ENCODE measurements around the gene ERC2. TPM values are rescaled to one million over a fixed set of nuclear protein-coding genes. Genes with fewer than 3 reads are reported as not detected.

Gene ERC2
- total RNA-seq, 2 donors from 2014 or later, result 0.21 TPM; not detected in 1

DNA sequence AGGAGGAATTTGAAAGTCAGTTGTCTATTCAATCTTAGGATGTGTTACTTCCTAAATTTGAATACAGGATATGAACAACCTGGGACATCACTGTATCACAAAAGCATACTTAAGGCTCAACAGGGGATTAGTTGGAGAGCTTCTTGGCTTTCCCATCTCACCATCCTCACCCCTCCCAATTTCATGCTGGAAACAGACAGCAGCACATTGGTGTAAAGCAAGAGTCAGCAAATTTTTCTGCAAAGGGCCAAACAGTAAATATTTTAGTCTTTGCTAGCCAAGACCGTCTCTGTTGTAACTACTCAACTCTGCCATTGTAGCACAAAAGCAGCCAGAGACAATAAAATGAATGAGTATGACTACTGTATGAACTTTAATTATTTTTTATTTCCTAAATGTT, 94.9 kb downstream of the ERC2 start:
- DNase-seq (no peak), ATAC-seq (no peak)
- Mint-ChIP-seq H3K4me1 (no peaks in the 10 kb centered on the region), H3K36me3 (ENCODE audit: low read depth) (no peaks in the 10 kb centered on the region), H3K27ac (no peak overlapping the region), H3K27me3 (no peaks in the 10 kb centered on the region), H3K4me3 (no peak overlapping the region)
- H3K9me3 ChIP-seq (ENCODE audit: control insufficient read depth, low read length, poor library complexity, severe bottlenecking), result no peaks in the 10 kb centered on the region

DNA sequence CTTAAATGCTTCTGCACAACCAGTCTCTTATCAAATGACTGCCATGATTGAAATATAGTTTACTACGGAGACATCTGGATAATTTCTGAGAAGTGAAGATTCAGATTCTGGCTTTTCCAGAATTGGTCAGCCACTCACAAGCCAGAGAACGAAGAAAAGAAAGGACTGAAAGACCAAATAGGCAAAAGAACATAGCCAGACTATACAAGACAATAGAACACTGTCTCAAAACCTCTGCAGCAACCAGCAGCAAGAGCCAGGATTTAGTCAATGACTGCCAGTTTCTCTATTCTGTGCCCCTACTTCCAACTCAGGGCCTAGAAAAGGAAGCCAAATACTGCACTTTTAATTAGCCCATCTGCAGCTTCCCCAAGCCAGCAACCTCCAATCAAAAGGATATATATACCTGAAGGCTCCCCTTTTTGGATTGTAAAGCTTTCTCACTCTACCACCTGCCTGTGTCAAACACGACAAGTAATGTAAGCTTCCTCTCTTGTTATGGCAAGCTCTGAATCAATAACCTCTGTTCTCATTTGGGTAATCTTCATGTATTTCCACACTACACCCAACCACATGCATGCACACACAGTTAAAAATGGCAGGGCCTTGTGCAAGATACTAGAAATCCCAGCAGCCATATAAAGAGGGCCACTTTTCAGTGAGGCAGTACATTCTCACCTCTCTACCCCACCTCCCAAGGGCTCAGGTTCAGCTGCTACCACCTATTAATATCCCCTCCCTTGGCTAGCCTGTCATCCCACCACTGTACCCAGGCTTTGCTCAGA, 97.1 kb downstream of the ERC2 start:
- Mint-ChIP-seq H3K4me1 (no peaks in the 10 kb centered on the region), H3K4me3 (no peak overlapping the region), H3K27ac (no peak overlapping the region), H3K27me3 (peaks cover 10% of the 10 kb centered on the region), H3K36me3 (ENCODE audit: low read depth) (no peaks in the 10 kb centered on the region)
- no peaks in the 10 kb centered on the region for H3K9me3 ChIP-seq (ENCODE audit: control insufficient read depth, low read length, poor library complexity, severe bottlenecking)
- ATAC-seq (no peak), DNase-seq (no peak)

DNA sequence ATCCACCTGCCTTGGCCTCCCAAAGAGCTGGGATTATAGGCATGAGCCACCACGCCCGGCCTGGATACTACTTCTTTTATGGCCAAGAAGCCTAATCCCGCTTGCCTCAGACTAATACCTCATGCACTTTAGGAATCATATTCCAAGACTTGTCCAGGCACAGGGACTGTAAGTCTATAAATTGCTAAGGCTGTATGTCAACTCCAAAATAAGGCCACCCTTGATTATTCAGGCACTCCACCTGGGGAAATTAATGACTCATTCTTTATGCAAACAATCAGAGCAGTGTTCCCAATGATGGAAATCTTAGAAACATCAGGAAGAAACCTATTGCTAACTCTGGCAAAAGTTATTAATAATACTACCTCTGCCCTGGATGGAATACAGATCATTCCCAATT, 98.4 kb downstream of the ERC2 start:
- peaks cover 13% of the 10 kb centered on the region for H3K27me3 Mint-ChIP-seq
- H3K4me3 Mint-ChIP-seq, result no peak overlapping the region
- H3K4me1 Mint-ChIP-seq, result peaks cover 2% of the 10 kb centered on the region
- no peak overlapping the region for H3K27ac Mint-ChIP-seq
- ATAC-seq, result no peak
- no peaks in the 10 kb centered on the region for H3K36me3 Mint-ChIP-seq (ENCODE audit: low read depth)
- no peak for DNase-seq
- H3K9me3 ChIP-seq (ENCODE audit: control insufficient read depth, low read length, poor library complexity, severe bottlenecking), result no peaks in the 10 kb centered on the region

DNA sequence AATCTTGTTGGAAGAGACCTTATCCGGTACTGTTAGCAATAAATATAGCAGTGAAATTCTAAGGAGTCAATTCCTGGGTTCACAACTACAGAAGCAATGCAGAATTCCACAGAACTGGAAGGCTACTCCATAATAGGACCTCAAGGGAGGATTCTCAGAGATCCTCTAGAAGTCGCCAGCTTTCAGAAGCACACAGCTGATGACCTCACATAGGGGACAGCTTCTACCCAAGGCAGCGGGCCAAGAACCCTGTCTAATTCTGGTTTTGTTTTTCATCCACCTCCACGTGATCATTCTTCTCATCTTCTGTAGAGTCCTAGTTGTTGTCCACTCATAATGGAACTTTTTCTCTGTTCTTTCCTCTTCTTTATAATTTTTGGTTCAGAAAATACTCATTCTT, 99.4 kb downstream of the ERC2 start:
- H3K27me3 Mint-ChIP-seq, result peaks cover 13% of the 10 kb centered on the region
- no peak for ATAC-seq
- no peak overlapping the region for H3K27ac Mint-ChIP-seq
- H3K9me3 ChIP-seq (ENCODE audit: control insufficient read depth, low read length, poor library complexity, severe bottlenecking), result no peaks in the 10 kb centered on the region
- no peaks in the 10 kb centered on the region for H3K36me3 Mint-ChIP-seq (ENCODE audit: low read depth)
- H3K4me3 Mint-ChIP-seq, result no peak overlapping the region
- no peak for DNase-seq
- peaks cover 2% of the 10 kb centered on the region for H3K4me1 Mint-ChIP-seq

DNA sequence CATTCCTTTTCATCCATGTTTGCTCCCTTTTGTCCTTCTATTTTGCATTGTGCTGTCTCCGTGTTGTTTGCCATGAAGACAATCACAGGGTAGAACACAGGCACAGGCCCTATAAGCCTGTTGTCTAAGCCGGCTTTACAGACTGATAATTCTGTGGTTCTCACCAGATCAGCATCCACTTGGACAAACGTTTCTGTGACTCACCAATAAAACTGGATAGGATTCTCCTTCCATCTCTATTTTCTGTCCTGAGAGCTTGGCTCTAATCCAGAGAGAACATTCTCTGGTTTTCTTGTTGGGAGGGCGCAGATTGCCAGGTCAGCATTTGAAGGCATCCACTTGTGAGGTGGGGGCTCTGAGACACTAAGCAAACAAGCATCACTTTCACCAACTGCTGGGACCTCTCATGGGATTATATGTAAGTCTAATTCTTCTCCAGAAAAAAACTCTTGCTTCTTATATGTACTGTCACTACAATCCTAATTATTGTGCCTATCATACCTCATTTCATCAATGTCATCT, 101.6 kb downstream of the ERC2 start:
- DNase-seq, result no peak
- no peak for ATAC-seq
- H3K9me3 ChIP-seq (ENCODE audit: control insufficient read depth, low read length, poor library complexity, severe bottlenecking), result no peaks in the 10 kb centered on the region
- peaks cover 2% of the 10 kb centered on the region for H3K4me1 Mint-ChIP-seq
- no peak overlapping the region for H3K4me3 Mint-ChIP-seq
- no peaks in the 10 kb centered on the region for H3K36me3 Mint-ChIP-seq (ENCODE audit: low read depth)
- H3K27ac Mint-ChIP-seq, result no peak overlapping the region
- H3K27me3 Mint-ChIP-seq, result peaks cover 17% of the 10 kb centered on the region

DNA sequence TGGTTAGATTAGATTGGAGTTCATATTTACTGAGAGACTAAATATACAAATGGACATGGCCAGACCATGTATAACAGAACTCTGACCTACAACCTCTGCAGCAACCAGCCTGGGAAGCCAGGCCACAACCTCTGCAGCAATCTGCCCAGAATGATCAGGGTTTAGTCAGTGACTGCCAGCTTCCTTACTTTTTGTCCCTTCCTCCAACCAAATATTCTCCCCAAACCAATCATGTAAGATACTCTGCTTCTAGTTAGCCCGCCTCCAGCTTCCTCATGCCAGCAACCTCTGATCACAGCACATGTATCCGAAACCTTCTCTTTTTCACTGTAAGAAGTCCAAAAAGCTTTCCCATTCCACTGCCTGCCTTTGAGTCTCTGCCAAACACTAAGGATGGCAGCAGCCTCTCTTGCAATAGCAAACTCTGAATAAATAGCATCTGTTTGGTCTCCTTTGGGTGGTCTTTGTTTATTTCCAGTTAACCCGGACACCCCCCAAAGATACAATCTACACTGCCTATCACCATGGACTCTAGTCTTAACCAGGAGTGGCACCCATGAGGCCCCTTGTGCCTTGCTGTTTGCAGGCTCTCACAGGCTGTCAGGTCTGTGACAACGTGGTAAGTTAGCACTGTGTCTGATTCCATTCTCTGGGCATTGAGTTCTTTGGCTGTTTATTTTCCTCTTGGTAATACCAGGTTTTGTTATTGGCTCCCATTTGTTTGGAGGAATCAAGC, 102.2 kb downstream of the ERC2 start:
- DNase-seq (no peak), ATAC-seq (no peak)
- no peak overlapping the region for H3K4me3 Mint-ChIP-seq
- no peak overlapping the region for H3K27ac Mint-ChIP-seq
- H3K27me3 Mint-ChIP-seq, result peaks cover 19% of the 10 kb centered on the region
- no peaks in the 10 kb centered on the region for H3K36me3 Mint-ChIP-seq (ENCODE audit: low read depth)
- peaks cover 2% of the 10 kb centered on the region for H3K4me1 Mint-ChIP-seq
- H3K9me3 ChIP-seq (ENCODE audit: control insufficient read depth, low read length, poor library complexity, severe bottlenecking), result no peaks in the 10 kb centered on the region

DNA sequence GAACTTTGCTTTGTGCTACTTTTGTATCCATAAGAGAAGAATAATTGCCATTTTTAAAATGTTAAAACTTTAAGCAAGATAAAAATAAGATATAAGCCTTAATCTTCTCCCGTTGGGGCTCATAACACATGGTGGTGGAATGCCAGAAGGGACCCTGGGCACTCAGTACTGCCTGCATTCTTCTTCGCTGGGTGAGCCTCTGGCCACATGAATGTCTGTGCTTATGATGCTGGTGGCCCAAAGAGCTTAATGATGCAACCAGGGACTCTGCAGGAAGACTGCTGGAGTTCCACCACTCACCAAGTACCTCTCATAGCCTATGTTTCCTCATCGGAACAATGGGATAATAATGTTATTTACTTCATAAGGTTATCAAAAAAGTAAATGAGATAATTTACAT, 103.6 kb downstream of the ERC2 start:
- no peak for DNase-seq
- Mint-ChIP-seq H3K4me3 (no peak overlapping the region), H3K36me3 (ENCODE audit: low read depth) (no peaks in the 10 kb centered on the region), H3K4me1 (peaks cover 2% of the 10 kb centered on the region), H3K27me3 (peaks cover 19% of the 10 kb centered on the region), H3K27ac (no peak overlapping the region)
- H3K9me3 ChIP-seq (ENCODE audit: control insufficient read depth, low read length, poor library complexity, severe bottlenecking), result no peaks in the 10 kb centered on the region
- ATAC-seq, result no peak

DNA sequence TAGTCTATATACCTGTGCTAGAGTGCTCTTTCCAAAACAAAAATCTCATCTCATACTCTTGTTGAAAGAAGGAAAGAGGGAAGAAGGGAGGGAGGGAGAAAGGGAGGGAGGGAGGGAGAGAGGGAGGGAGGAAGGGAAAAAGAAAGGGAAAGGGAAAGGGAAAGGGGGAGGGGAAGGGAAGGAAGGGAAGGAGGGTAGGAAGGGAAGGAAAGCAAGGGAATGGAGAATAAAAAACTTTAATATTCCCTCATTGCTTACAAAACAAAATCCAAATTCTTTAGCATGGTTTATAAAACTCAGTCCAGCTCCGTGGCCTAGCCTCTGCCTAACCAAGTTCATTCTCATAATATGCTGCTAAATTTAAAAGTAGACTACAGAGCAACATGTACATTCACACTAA, 104.5 kb downstream of the ERC2 start:
- Mint-ChIP-seq H3K4me1 (peaks cover 2% of the 10 kb centered on the region), H3K4me3 (no peak overlapping the region), H3K36me3 (ENCODE audit: low read depth) (no peaks in the 10 kb centered on the region), H3K27me3 (peaks cover 19% of the 10 kb centered on the region), H3K27ac (no peak overlapping the region)
- no peak for ATAC-seq
- no peak for DNase-seq
- H3K9me3 ChIP-seq (ENCODE audit: control insufficient read depth, low read length, poor library complexity, severe bottlenecking), result peaks cover 2% of the 10 kb centered on the region

DNA sequence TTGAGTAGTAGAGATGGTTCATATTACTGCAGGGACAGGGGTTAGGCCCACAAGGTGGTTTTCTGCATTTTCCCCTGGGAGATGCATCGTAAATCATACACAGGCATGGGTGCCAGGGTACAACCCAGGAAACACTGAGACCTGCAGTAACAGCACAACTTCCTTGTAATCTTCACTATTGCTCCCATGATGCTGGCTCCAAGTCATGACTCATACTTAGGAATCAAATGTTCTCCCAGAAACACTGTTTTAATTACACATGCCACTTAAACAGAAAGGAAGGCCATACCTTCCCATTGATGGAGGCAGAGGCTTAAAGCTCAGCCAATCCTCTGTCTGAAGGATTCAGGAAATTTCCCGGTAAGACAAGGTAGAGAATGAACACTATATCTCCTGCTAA, 106.5 kb downstream of the ERC2 start:
- Mint-ChIP-seq H3K4me1 (peaks cover 2% of the 10 kb centered on the region), H3K27ac (no peak overlapping the region)
- peaks cover 2% of the 10 kb centered on the region for H3K9me3 ChIP-seq (ENCODE audit: control insufficient read depth, low read length, poor library complexity, severe bottlenecking)

DNA sequence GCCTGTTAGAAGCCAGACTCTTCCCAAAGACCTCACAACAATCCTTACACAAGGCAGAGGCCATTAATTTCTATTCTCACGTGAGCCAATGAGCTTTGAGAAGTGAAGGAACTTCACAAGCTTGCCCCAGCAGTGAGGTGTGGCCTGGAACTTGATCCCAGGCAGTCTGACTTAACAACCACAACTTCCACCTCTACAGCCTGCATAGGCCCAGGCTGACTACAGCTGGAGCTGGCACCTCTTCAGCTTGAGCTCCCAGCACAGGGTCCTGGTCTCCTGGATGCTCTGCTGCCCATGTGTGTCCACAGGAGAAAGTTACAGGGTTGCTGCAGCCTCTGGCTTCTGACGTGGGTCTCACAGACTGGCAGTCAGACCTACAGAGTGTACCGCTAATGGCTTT, 111.0 kb downstream of the ERC2 start:
- DNase-seq (no peak), ATAC-seq (no peak)
- peaks cover 6% of the 10 kb centered on the region for H3K27me3 Mint-ChIP-seq
- H3K36me3 Mint-ChIP-seq (ENCODE audit: low read depth), result no peaks in the 10 kb centered on the region
- H3K9me3 ChIP-seq (ENCODE audit: control insufficient read depth, low read length, poor library complexity, severe bottlenecking), result peaks cover 2% of the 10 kb centered on the region
- H3K4me3 Mint-ChIP-seq, result no peak overlapping the region
- H3K4me1 Mint-ChIP-seq, result no peaks in the 10 kb centered on the region
- no peak overlapping the region for H3K27ac Mint-ChIP-seq

More for the DNA sequence above, 106.5 kb downstream of the ERC2 start:
- no peaks in the 10 kb centered on the region for H3K36me3 Mint-ChIP-seq (ENCODE audit: low read depth)
- ATAC-seq (no peak), DNase-seq (no peak)
- no peak overlapping the region for H3K4me3 Mint-ChIP-seq
- H3K27me3 Mint-ChIP-seq, result peaks cover 15% of the 10 kb centered on the region

DNA sequence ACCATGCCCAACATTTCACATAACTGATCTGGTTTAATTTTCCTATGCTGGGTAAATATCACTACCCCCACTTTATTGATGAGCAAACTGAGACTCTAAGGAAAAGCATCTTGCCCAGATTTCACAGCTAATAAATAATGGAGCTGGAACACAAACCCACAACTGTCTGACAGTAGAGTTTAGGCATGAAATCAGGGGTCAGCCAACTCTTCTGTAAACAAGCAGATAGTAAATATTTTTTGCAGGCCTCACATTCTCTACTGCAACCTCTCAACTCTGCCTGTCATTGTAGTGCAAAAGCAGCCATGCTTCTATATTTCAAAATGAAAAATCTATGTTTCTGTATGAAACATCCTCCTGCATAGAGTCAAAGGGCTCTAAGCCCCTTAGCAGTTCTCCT, 111.5 kb downstream of the ERC2 start:
- DNase-seq (no peak), ATAC-seq (no peak)
- Mint-ChIP-seq H3K27ac (no peak overlapping the region), H3K27me3 (peaks cover 3% of the 10 kb centered on the region), H3K4me3 (no peak overlapping the region), H3K4me1 (no peaks in the 10 kb centered on the region), H3K36me3 (ENCODE audit: low read depth) (no peaks in the 10 kb centered on the region)
- H3K9me3 ChIP-seq (ENCODE audit: control insufficient read depth, low read length, poor library complexity, severe bottlenecking), result peaks cover 2% of the 10 kb centered on the region

DNA sequence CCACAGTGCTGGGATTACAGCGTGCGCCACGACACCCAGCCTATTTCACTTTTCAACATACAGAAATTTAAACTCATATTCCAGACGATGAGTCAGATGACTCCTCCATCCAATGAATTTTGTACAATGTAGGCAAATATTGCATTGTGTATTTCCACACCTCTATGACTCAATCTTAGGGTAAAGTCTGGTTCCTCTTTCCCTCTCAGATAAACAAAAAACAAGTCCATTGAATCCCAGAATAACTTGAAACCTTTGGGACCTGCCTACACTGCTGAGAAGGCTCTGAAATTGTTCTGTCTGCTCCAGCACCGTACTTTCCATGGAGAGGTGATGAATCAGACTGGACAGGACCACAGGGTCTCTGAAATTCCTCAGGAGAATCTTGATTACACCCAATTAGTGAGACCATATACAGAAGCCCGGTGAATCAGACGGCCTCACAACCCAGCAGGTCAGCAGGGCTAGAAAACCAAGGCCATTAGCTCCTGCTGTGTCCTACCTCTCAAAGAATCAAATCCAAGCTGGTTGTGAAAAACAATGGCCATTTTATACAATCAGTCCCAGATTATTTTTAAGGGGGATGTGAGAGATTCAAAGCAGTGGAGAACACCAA, 112.6 kb downstream of the ERC2 start:
- H3K9me3 ChIP-seq (ENCODE audit: control insufficient read depth, low read length, poor library complexity, severe bottlenecking), result peaks cover 2% of the 10 kb centered on the region
- Mint-ChIP-seq H3K4me3 (no peak overlapping the region), H3K27me3 (no peaks in the 10 kb centered on the region), H3K36me3 (ENCODE audit: low read depth) (no peaks in the 10 kb centered on the region), H3K4me1 (no peaks in the 10 kb centered on the region), H3K27ac (no peak overlapping the region)
- no peak for ATAC-seq
- DNase-seq, result no peak

DNA sequence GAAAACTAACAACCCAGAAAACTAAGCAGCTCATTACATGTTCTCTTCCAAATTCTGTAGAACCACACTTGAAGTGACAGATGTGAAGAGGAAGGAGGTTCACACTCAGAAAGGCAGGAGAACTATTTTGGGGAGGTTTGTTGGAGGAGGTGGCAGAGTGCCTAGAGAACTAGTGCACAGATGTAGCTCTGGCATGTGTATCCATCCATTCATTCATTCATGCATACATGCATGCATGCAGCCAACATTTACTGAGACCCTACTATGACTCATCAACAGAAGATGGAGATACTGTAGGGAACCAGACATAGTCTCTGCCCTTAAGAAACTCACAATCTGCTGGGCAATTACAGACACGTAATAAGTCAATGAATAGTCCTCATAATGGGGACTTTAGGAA, 116.7 kb downstream of the ERC2 start:
- H3K4me3 Mint-ChIP-seq, result no peak overlapping the region

More for the DNA sequence above, 116.7 kb downstream of the ERC2 start:
- Mint-ChIP-seq H3K36me3 (ENCODE audit: low read depth) (no peaks in the 10 kb centered on the region), H3K4me1 (no peaks in the 10 kb centered on the region), H3K27me3 (no peaks in the 10 kb centered on the region), H3K27ac (no peak overlapping the region)
- H3K9me3 ChIP-seq (ENCODE audit: control insufficient read depth, low read length, poor library complexity, severe bottlenecking), result no peaks in the 10 kb centered on the region
- ATAC-seq, result no peak
- no peak for DNase-seq

Data from T-helper 17 cell (primary cell).